Pancreas (tissue), 10 donors: Measurements from ENCODE around the gene MEX3C. TPM values are rescaled to one million over a fixed set of nuclear protein-coding genes. Genes with fewer than 3 reads are reported as not detected.

ENCODE experiments used
- ATAC-seq, 4 donors: fragments of 200-7000 bp; cut with Tn5 transposase; one replicate each; pipeline versions ENCODE4 v1.8.0 to v1.9.1; 2020; ENCODE audit warnings: mild to moderate bottlenecking in 4 of 4, moderate library complexity in 4 of 4
- DNase-seq, 6 donors: peaks; one replicate each; pipeline ENCODE4 v3.0.0-alpha.2; 2020
- FAIRE-seq: peaks from 2 replicates; lab custom pipeline; 2012; peaks lifted over from hg19 to GRCh38; lab: Jason Lieb, UNC
- H3K27ac ChIP-seq, 4 donors: fragments of 200-600 bp; sonication (generic); 1 replicate in 3 of 4; 2 replicates in 1 of 4; pipeline versions ENCODE4 v1.5.0 to v1.8.0; 2020
- H3K27me3 ChIP-seq, 4 donors: fragments of 200-600 bp; one replicate each; pipeline ENCODE4 v1.8.0; 2021
- H3K36me3 ChIP-seq, 3 donors: fragments of 200-600 bp; sonication (generic) in 1 of 3; one replicate each; pipeline versions ENCODE4 v1.5.0 to v1.8.0; 2020 to 2021
- H3K4me1 ChIP-seq, 3 donors: fragments of 200-600 bp; one replicate each; pipeline ENCODE4 v1.8.0; 2021
- H3K4me3 ChIP-seq, 4 donors: fragments of 200-600 bp; sonication (generic) in 2 of 4; one replicate each; pipeline versions ENCODE4 v1.5.0 to v1.8.0; 2020 to 2021
- H3K9me3 ChIP-seq, 4 donors: fragments of 200-600 bp; one replicate each; pipeline ENCODE4 v1.8.0; 2021
- WGBS, 2 donors: extraction: QIAGEN DNeasy Blood & Tissue Kit; methylation state at CpG; one replicate each; pipeline ENCODE4 v1.1.7; 2013; 5-methylcytosine and 5-hydroxymethylcytosine counted together
- intact Hi-C, 3 donors: fragments of 100-400 bp; cut with DNase I; formaldehyde crosslinking; loops; one replicate each; pipeline versions ENCODE4 v1.11.1 to v1.14.2; 2022
- polyA plus RNA-seq, 2 donors: library from polyadenylated mRNA; stranded (reverse); fragments of 200-250 nt; gene quantifications; one replicate each; pipeline ENCODE4 v1.2.3, GENCODE V29; 2013
- total RNA-seq, 6 donors: library from RNA; stranded (reverse); fragmentation: NEBNext Ultra II Directional in 4 of 6; extraction: Animal tissue kit (Norgen Biotek cat#: 25700) in 4 of 6; gene quantifications; one replicate each; pipeline versions ENCODE4 v1.2.1 to v1.2.4, GENCODE V29; 2021 to 2023
- TF ChIP-seq, protein P1 (sequence below), 4 donors: fragments of 200-600 bp; sonication (generic) in 3 of 4; IDR thresholded peaks; one replicate each; pipeline versions ENCODE4 v1.5.0 to v1.8.0; 2021; ENCODE audit warnings: antibody characterized with exemption in 4 of 4
- donor health status: healthy with polysubstance abuse.
- donor health status: DM: no; HTN: no; CAD: no; lungs with moderate emphysema.
- donor health status: DM: no; HTN: no; CAD: no.
- donor health status: control.
- donor health status: control.
- donor health status: Bipolar disorder and iron deficiency.
- donor health status: DM: yes; HTN: yes; CAD: no.
- donor health status: DM: no; HTN: no; CAD: no.
- donor health status: DM: no; HTN: no; CAD: no.
- donor health status: DM: yes; HTN: yes; CAD: no.

Gene MEX3C
- total and polyA plus RNA-seq, 8 donors: 4.2 to 18.6 (median 9.8) TPM

DNA sequence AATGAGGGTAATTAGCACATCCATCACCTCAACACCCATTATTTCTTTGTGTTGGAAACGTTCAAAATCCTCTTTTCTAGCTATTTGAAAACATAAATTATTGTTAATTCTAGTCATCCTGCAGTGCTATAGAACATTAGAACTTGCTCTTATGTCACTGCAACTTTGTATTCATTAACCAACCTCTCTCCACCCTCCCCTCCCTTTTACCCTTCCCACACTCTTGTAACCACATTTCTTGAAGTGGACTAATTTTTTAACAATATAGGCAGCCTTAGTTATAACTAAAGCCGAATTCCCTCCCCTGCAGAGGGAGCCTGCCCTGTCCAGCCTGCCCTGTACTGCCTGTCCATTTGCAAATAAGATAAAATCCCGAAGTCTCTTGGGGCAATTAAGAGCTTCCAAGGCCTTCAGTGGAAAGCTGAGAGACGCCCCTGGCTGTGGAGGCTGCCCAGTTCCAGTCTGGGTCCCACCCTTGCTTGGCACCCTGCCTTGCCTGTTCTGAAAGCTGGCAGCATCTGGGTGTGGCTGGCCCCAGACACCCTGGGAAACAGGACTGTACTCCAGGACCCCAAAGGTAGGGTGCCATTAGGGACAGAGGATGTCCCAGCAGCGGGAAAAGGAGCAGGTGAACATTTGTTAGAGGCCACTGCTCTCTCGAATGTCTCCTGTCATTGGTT, 65.1 kb downstream of the MEX3C start:
- intact Hi-C loops: no loop called here
- TF ChIP-seq, protein P1, sequence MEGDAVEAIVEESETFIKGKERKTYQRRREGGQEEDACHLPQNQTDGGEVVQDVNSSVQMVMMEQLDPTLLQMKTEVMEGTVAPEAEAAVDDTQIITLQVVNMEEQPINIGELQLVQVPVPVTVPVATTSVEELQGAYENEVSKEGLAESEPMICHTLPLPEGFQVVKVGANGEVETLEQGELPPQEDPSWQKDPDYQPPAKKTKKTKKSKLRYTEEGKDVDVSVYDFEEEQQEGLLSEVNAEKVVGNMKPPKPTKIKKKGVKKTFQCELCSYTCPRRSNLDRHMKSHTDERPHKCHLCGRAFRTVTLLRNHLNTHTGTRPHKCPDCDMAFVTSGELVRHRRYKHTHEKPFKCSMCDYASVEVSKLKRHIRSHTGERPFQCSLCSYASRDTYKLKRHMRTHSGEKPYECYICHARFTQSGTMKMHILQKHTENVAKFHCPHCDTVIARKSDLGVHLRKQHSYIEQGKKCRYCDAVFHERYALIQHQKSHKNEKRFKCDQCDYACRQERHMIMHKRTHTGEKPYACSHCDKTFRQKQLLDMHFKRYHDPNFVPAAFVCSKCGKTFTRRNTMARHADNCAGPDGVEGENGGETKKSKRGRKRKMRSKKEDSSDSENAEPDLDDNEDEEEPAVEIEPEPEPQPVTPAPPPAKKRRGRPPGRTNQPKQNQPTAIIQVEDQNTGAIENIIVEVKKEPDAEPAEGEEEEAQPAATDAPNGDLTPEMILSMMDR (IDR thresholded peaks at IDR 0.05): no peak
- Histone ChIP-seq H3K4me3 (no peak overlapping the region), H3K27me3 (no peaks in the 10 kb centered on the region), H3K9me3 (no peaks in the 10 kb centered on the region), H3K4me1 (no peaks in the 10 kb centered on the region), H3K36me3 (no peaks in the 10 kb centered on the region), H3K27ac (no peak overlapping the region)
- FAIRE-seq: no peak
- WGBS, 2 donors: 36% methylated on average over 6 of the region's 6 CpGs
- DNase-seq: no peak
- ATAC-seq: no peak

DNA sequence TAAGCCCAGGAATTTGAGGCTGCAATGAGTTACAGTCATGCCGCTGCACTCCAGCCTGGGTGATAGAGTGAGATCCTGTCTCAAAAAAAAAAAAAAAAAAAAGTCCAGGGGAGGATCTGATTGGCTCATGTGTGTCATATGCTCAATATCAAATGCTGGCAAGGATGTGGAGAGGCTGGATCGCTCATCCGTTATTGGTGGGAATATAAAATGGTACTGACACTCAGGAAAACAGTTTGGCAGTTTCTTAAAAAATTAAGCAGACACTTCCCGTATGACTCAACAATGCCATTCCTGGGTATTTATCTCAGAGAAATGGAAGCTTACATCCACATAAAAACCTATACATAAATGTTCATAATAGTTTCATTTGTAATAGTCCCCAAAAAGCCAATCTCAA, 68.9 kb downstream of the MEX3C start:
- Histone ChIP-seq H3K27ac (no peak overlapping the region), H3K9me3 (no peaks in the 10 kb centered on the region), H3K4me3 (no peak overlapping the region), H3K4me1 (no peaks in the 10 kb centered on the region), H3K36me3 (no peaks in the 10 kb centered on the region), H3K27me3 (no peaks in the 10 kb centered on the region)
- 86 to 88% methylated on average over 4 of the region's 4 CpGs for WGBS, 2 donors
- FAIRE-seq (no peak), ATAC-seq (no peak), DNase-seq (no peak)
- TF ChIP-seq, protein P1 (IDR thresholded peaks at IDR 0.05): no peak
- intact Hi-C loops: no loop called here

DNA sequence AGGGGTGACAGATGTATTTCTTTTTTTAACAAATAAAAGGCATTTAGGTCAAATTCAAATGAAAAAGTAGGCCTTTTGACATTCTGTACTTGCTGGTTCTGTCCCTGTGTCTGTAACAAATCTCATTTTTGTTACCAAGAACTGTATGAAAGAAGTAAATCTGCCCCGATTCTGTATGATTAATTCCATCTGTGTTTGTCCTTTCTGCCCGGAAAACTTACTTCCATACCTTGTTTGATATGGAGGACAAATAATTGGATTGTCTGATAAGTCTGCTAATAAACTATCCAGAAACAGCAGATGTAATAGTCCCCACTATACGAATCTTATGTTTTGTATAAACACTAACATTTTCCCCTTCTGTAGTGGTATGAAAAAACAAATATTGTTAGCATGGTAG, 69.8 kb downstream of the MEX3C start:
- Histone ChIP-seq H3K4me3 (no peak overlapping the region), H3K27ac (no peak overlapping the region), H3K36me3 (no peaks in the 10 kb centered on the region), H3K27me3 (no peaks in the 10 kb centered on the region), H3K9me3 (no peaks in the 10 kb centered on the region), H3K4me1 (no peaks in the 10 kb centered on the region)
- FAIRE-seq: no peak
- WGBS, 2 donors: 38 to 42% methylated on average over 3 of the region's 3 CpGs
- intact Hi-C loops: no loop called here
- DNase-seq: no peak
- no peak for ATAC-seq
- TF ChIP-seq, protein P1 (IDR thresholded peaks at IDR 0.05): no peak

DNA sequence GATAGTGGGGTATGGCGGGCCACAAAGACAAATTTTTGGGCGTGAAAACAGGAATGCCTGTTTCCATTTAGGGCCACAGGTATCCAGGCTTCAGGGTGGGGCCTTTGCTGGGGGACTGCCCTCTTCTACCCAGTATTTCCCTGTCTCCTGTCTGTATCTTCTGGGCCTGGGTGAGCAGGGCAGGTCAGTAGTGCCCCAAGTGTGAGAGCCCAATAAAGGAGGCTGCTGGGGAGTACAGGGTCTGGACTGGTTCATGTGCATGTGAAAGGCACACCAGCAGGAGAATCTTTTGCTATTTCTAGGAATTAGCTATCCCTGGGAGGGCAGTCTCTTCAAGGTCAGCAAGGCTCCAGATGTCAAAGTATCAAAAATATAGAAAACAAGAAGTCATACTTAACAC, 71.5 kb downstream of the MEX3C start:
- no peaks in the 10 kb centered on the region for H3K27me3 ChIP-seq
- ATAC-seq (no peak), FAIRE-seq (no peak), DNase-seq (no peak)
- H3K9me3 ChIP-seq: no peaks in the 10 kb centered on the region
- no peak overlapping the region for H3K27ac ChIP-seq
- H3K4me1 ChIP-seq: no peaks in the 10 kb centered on the region
- 71 to 89% methylated on average over 2 of the region's 2 CpGs for WGBS, 2 donors
- no peaks in the 10 kb centered on the region for H3K36me3 ChIP-seq
- H3K4me3 ChIP-seq: no peak overlapping the region
- TF ChIP-seq, protein P1 (IDR thresholded peaks at IDR 0.05): no peak
- intact Hi-C loops: no loop called here

Other genes with a start within 250 kb of the MEX3C start
- gene ELAC1, start 229.6 kb downstream of the MEX3C start, total RNA-seq: 1 to 10 TPM; 5.2 to 7.5 (median 5.9) TPM
- 1 to 10 TPM; 4.9 to 9.7 TPM for gene ELAC1, start 229.6 kb downstream of the MEX3C start, polyA plus RNA-seq
- gene SMAD4, start 167.5 kb downstream of the MEX3C start, total RNA-seq: 10 to 100 TPM; 41.8 to 77.6 (median 46.4) TPM
- 10 to 100 TPM in 1 of 2 donors, 1 to 10 TPM in 1; 8.6 to 17.3 TPM for gene SMAD4, start 167.5 kb downstream of the MEX3C start, polyA plus RNA-seq